Stomach (tissue), 4 donors: Measurements from ENCODE around the gene AKR1B1.

Source experiments
- EP300 ChIP-seq: sonication (generic); formaldehyde crosslinking; IDR thresholded peaks from one replicate; pipeline ENCODE4 v1.6.1; 2017; ENCODE audit warnings: antibody characterized with exemption
- TF ChIP-seq, protein P1 (sequence below), 7 experiments: fragments of 450-650 bp in 4 of 7; fragments of 200-600 bp in 3 of 7; sonication (generic) in 3 of 7; IDR thresholded peaks; one replicate each; pipeline ENCODE4 v1.5.1; 2016 to 2019; ENCODE audit warnings: antibody characterized with exemption in 7 of 7, control low read depth in 2 of 7, mild to moderate bottlenecking in 1 of 7

DNA sequence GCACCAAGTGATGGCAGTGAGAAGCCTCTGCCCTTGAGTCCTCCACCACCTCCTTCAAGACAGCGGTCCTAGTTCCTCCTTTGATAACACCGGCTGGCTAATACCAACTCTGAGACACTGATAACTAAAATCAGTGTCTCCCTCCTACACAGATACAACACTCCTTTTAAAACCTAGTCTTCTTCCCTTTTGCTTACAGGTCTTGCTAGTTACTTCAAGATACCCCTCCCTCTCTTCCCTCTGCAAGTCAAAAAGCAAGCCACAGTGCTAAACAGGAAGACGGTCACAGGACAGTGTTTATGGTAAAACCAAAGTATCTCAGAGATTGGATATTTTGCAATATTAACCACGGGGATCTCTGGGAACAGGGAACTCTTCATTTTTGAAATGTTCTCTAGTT, 4.6 kb downstream of the AKR1B1 start:
- TF ChIP-seq, protein P1, sequence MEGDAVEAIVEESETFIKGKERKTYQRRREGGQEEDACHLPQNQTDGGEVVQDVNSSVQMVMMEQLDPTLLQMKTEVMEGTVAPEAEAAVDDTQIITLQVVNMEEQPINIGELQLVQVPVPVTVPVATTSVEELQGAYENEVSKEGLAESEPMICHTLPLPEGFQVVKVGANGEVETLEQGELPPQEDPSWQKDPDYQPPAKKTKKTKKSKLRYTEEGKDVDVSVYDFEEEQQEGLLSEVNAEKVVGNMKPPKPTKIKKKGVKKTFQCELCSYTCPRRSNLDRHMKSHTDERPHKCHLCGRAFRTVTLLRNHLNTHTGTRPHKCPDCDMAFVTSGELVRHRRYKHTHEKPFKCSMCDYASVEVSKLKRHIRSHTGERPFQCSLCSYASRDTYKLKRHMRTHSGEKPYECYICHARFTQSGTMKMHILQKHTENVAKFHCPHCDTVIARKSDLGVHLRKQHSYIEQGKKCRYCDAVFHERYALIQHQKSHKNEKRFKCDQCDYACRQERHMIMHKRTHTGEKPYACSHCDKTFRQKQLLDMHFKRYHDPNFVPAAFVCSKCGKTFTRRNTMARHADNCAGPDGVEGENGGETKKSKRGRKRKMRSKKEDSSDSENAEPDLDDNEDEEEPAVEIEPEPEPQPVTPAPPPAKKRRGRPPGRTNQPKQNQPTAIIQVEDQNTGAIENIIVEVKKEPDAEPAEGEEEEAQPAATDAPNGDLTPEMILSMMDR (IDR thresholded peaks at IDR 0.05) = no peak
- TF ChIP-seq EP300 = no peak
